SK-N-SH (cell line): ENCODE data around the gene ZNF211. TPM values are rescaled to one million over a fixed set of nuclear protein-coding genes. Genes with fewer than 3 reads are reported as not detected.

Experiments used
- CTCF ChIA-PET: fragments of 300-600, 350-600 bp; formaldehyde crosslinking; extraction: SDS; loops from one replicate; lab custom pipeline; 2021; lab: Yijun Ruan, JAX
- POLR2A ChIA-PET: fragments of 350-600 bp; sonication (Branson Sonifier 250); formaldehyde crosslinking; extraction: SDS; loops from one replicate; lab custom pipeline; 2020; ENCODE audit warnings: antibody characterized with exemption, inconsistent platforms; lab: Yijun Ruan, JAX
- DNase-seq: peaks from one replicate; pipeline ENCODE4 v3.0.0; 2012
- H2AFZ ChIP-seq: fragments of 200-600 bp; sonication (generic); 2 replicates; pipeline ENCODE4 v1.8.1; 2016; ENCODE audit warnings: antibody characterized with exemption, mild to moderate bottlenecking, low read depth
- H3F3A ChIP-seq: fragments of 200-600 bp; sonication (generic); replicated peaks from 2 replicates; pipeline ENCODE3; 2016; ENCODE audit warnings: antibody characterized with exemption, mild to moderate bottlenecking; ENCODE audit not compliant: insufficient read depth
- H3K27ac ChIP-seq, 2 experiments: fragments of 200-500 bp in 1 of 2; fragments of 200-600 bp in 1 of 2; sonication (Bioruptor generic) in 1 of 2; sonication (generic), shearing (Covaris generic) in 1 of 2; 2 replicates each; pipeline versions ENCODE4 v1.5.1 to v1.6.1; 2014 to 2016; ENCODE audit warnings: low read depth in 2 of 2, inconsistent platforms in 1 of 2, low read length in 1 of 2, mild to moderate bottlenecking in 1 of 2, mixed read lengths in 1 of 2
- H3K27me3 ChIP-seq: fragments of 200-600 bp; sonication (generic), shearing (Covaris generic); 2 replicates; pipeline ENCODE4 v1.6.1; 2016; ENCODE audit warnings: mixed run types; ENCODE audit not compliant: insufficient read depth
- H3K36me3 ChIP-seq, 2 experiments: fragments of 200-500 bp in 1 of 2; fragments of 200-600 bp in 1 of 2; sonication (Bioruptor generic) in 1 of 2; sonication (generic) in 1 of 2; replicated peaks in 1 of 2; 2 replicates each; pipeline versions ENCODE3 to v1.5.1; 2014 to 2016; ENCODE audit warnings: low read length in 1 of 2, mild to moderate bottlenecking in 1 of 2; ENCODE audit not compliant: insufficient read depth in 2 of 2, control insufficient read depth in 1 of 2
- H3K4me1 ChIP-seq, 2 experiments: fragments of 200-500 bp in 1 of 2; fragments of 200-600 bp in 1 of 2; sonication (Bioruptor generic) in 1 of 2; sonication (generic), shearing (Covaris generic) in 1 of 2; 2 replicates each; pipeline versions ENCODE4 v1.5.1 to v1.6.1; 2014 to 2016; ENCODE audit warnings: low read depth in 1 of 2, low read length in 1 of 2, mixed run types in 1 of 2; ENCODE audit not compliant: insufficient read depth in 2 of 2, control insufficient read depth in 1 of 2
- H3K4me2 ChIP-seq: fragments of 200-600 bp; sonication (generic), shearing (Covaris generic); 2 replicates; pipeline ENCODE4 v1.6.1; 2017; ENCODE audit warnings: mixed run types
- H3K4me3 ChIP-seq, 2 experiments: fragments of 200-500 bp in 1 of 2; fragments of 200-600 bp in 1 of 2; sonication (Bioruptor generic) in 1 of 2; sonication (generic), shearing (Covaris generic) in 1 of 2; 2 replicates each; pipeline versions ENCODE4 v1.5.1 to v1.8.1; 2014 to 2016; ENCODE audit warnings: low read depth in 2 of 2, inconsistent platforms in 1 of 2, low read length in 1 of 2, mild to moderate bottlenecking in 1 of 2, mixed read lengths in 1 of 2, moderate library complexity in 1 of 2
- H3K79me2 ChIP-seq: fragments of 200-600 bp; sonication (generic); 2 replicates; pipeline ENCODE4 v1.8.1; 2017; ENCODE audit warnings: mild to moderate bottlenecking; ENCODE audit not compliant: insufficient read depth
- H3K9ac ChIP-seq: fragments of 200-600 bp; sonication (generic); 2 replicates; pipeline ENCODE4 v1.6.1; 2017; ENCODE audit warnings: mixed run types
- H3K9me2 ChIP-seq: fragments of 200-600 bp; sonication (generic); 2 replicates; pipeline ENCODE4 v1.6.1; 2017; ENCODE audit warnings: mixed run types
- H3K9me3 ChIP-seq: fragments of 200-600 bp; sonication (generic); 2 replicates; pipeline ENCODE4 v1.6.1; 2017; ENCODE audit warnings: mixed run types, mild to moderate bottlenecking, moderate library complexity
- H4K20me1 ChIP-seq: fragments of 200-600 bp; sonication (generic); 2 replicates; pipeline ENCODE4 v1.6.1; 2017; ENCODE audit warnings: mild to moderate bottlenecking, mixed run types; ENCODE audit not compliant: insufficient read depth
- CHD2 ChIP-seq: fragments of 150-350 bp; IDR thresholded peaks from 2 replicates; pipeline ENCODE4 v1.6.1; 2018; ENCODE audit warnings: low read length; ENCODE audit not compliant: partially characterized antibody
- CTCF ChIP-seq: fragments of 200-600 bp; sonication (generic); IDR thresholded peaks from 2 replicates; pipeline ENCODE4 v1.6.1; 2017; ENCODE audit warnings: antibody characterized with exemption, mild to moderate bottlenecking, moderate library complexity
- ELF1 ChIP-seq: IDR thresholded peaks from 2 replicates; pipeline ENCODE4 v1.4.0; 2012
- FOXJ3 ChIP-seq: sonication (generic); formaldehyde crosslinking; IDR thresholded peaks from 2 replicates; pipeline ENCODE4 v1.5.1; 2020; ENCODE audit warnings: mild to moderate bottlenecking, missing genetic modification reagents
- FOXM1 ChIP-seq: IDR thresholded peaks from 2 replicates; pipeline ENCODE4 v1.4.0; 2012; ENCODE audit warnings: low read depth, mild to moderate bottlenecking
- GABPA ChIP-seq: IDR thresholded peaks from 2 replicates; pipeline ENCODE4 v1.4.0; 2012; ENCODE audit warnings: low read depth, mild to moderate bottlenecking
- GATA2 ChIP-seq: sonication (generic); formaldehyde crosslinking; IDR thresholded peaks from 2 replicates; pipeline ENCODE4 v1.5.0; 2020; ENCODE audit warnings: mild to moderate bottlenecking, missing genetic modification reagents
- IRF3 ChIP-seq: fragments of 150-350 bp; IDR thresholded peaks from 2 replicates; pipeline ENCODE4 v1.6.1; 2016; ENCODE audit warnings: mild to moderate bottlenecking, low read depth, low read length
- JUND ChIP-seq: IDR thresholded peaks from 2 replicates; pipeline ENCODE4 v1.4.0; 2012
- MEF2A ChIP-seq: IDR thresholded peaks from 2 replicates; pipeline ENCODE4 v1.4.0; 2012; ENCODE audit warnings: low read depth, borderline replicate concordance
- MXI1 ChIP-seq: IDR thresholded peaks from 2 replicates; pipeline ENCODE4 v1.6.1; 2012; ENCODE audit warnings: mild to moderate bottlenecking, low read depth, low read length, improper control_type of control experiment
- NFIC ChIP-seq: IDR thresholded peaks from 2 replicates; pipeline ENCODE4 v1.4.0; 2012; ENCODE audit warnings: borderline replicate concordance
- POLR2AphosphoS5 ChIP-seq: IDR thresholded peaks from 2 replicates; pipeline ENCODE4 v1.6.1; 2012; ENCODE audit warnings: low read depth, low read length
- RAD21 ChIP-seq: IDR thresholded peaks from 2 replicates; pipeline ENCODE4 v1.6.1; 2012; ENCODE audit warnings: mild to moderate bottlenecking, low read length
- RCOR1 ChIP-seq: fragments of 150-350 bp; IDR thresholded peaks from 2 replicates; pipeline ENCODE4 v1.6.1; 2017; ENCODE audit warnings: antibody characterized with exemption, low read length
- REST ChIP-seq: IDR thresholded peaks from 2 replicates; pipeline ENCODE4 v1.6.1; 2012; ENCODE audit warnings: mild to moderate bottlenecking, low read depth, low read length, moderate library complexity
- RFX5 ChIP-seq: IDR thresholded peaks from 2 replicates; pipeline ENCODE4 v1.6.1; 2012; ENCODE audit warnings: mild to moderate bottlenecking, improper control_type of control experiment, low read length
- RXRA ChIP-seq: IDR thresholded peaks from 2 replicates; pipeline ENCODE4 v1.4.0; 2012; ENCODE audit warnings: low read depth, mild to moderate bottlenecking, borderline replicate concordance
- SIN3A ChIP-seq: IDR thresholded peaks from 2 replicates; pipeline ENCODE4 v1.6.1; 2012; ENCODE audit warnings: low read depth, mild to moderate bottlenecking, low read length, moderate library complexity, borderline replicate concordance
- SMC3 ChIP-seq: IDR thresholded peaks from 2 replicates; pipeline ENCODE4 v1.6.1; 2012; ENCODE audit warnings: low read depth, low read length, improper control_type of control experiment
- YY1 ChIP-seq: IDR thresholded peaks from 2 replicates; pipeline ENCODE4 v1.4.0; 2012; ENCODE audit warnings: low read depth, mild to moderate bottlenecking
- ZBTB33 ChIP-seq: IDR thresholded peaks from 2 replicates; pipeline ENCODE4 v1.4.0; 2012; ENCODE audit warnings: low read depth, borderline replicate concordance
- WGBS: methylation state at CpG from one replicate; pipeline ENCODE4 v1.1.6; 2017; ENCODE audit warnings: low lambda C conversion rate; 5-methylcytosine and 5-hydroxymethylcytosine counted together
- polyA plus RNA-seq, 3 experiments: library from polyadenylated mRNA; depleted of rRNA; stranded (reverse); fragments of >200 nt; gene quantifications; 2 replicates each; pipeline ENCODE4 v1.2.3, GENCODE V29; 2012
- TF ChIP-seq, protein P1 (sequence below): IDR thresholded peaks from 2 replicates; pipeline ENCODE4 v1.4.0; 2012; ENCODE audit warnings: low read depth

Gene ZNF211
- polyA plus RNA-seq, 1 of the 3 experiments (the other 2 are of a cell fraction), result 8.6 TPM

GRCh38 chr19:57613941-57614743 is 18.8 kb upstream of the ZNF211 start, which contains the start of gene ZNF134:
ZNF134 (plus strand) TSS chr19:57614242; CDS start chr19:57619469, 5,227 bp downstream.
- H3K9me2 ChIP-seq, result no peaks in the 10 kb centered on the region
- no peaks in the 10 kb centered on the region for H4K20me1 ChIP-seq
- WGBS, result 3% methylated on average over 9 of the region's 64 CpGs
- POLR2A ChIA-PET, result interaction anchor here (0.7 to 1.5 kb wide), 6 partner anchors 14 to 132 kb away, joined by 3 to 6 read pairs (median 4); partner anchors contain the start of genes ZIK1, ZNF211, ZNF530 and ZNF551
- H3F3A ChIP-seq, result no peaks in the 10 kb centered on the region
- H3K9ac ChIP-seq, result peak within 1 kb of the TSS; percentile 80
- no peaks in the 10 kb centered on the region for H3K27me3 ChIP-seq
- peaks cover 26 to 43% of the 10 kb centered on the region in 2 experiments for H3K36me3 ChIP-seq
- no peaks in the 10 kb centered on the region; a peak in 1 of 4 replicates for H3K4me1 ChIP-seq
- H3K27ac ChIP-seq, result peak within 1 kb of the TSS; percentile 42 to 72; a peak in 2 of 4 replicates
- H3K4me3 ChIP-seq, result peak within 1 kb of the TSS; percentile 99 to 100
- H3K79me2 ChIP-seq, result peaks cover 51% of the 10 kb centered on the region
- peak; percentile 93 for DNase-seq
- H2AFZ ChIP-seq, result peak within 1 kb of the TSS; percentile 83
- H3K4me2 ChIP-seq, result peak within 1 kb of the TSS; percentile 84
- peaks cover 10% of the 10 kb centered on the region for H3K9me3 ChIP-seq
- CTCF ChIA-PET, result interaction anchor here (1.0 kb wide), 1 partner anchor 22 kb away, joined by 3 read pairs; no protein-coding TSS in a partner anchor
- TF ChIP-seq, protein P1, sequence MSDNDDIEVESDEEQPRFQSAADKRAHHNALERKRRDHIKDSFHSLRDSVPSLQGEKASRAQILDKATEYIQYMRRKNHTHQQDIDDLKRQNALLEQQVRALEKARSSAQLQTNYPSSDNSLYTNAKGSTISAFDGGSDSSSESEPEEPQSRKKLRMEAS, result peak; percentile 63
- no peak for TF ChIP-seq RCOR1
- no peak for TF ChIP-seq FOXM1
- 0 out of 2 replicates have a peak, but pooled peaks have one; percentile 23 for TF ChIP-seq SIN3A
- no peak for TF ChIP-seq GATA2
- no peak for TF ChIP-seq ZBTB33
- peak; percentile 81 for TF ChIP-seq CHD2
- TF ChIP-seq RAD21, result no peak
- TF ChIP-seq MEF2A, result no peak
- no peak for TF ChIP-seq SMC3
- no peak for TF ChIP-seq IRF3
- TF ChIP-seq POLR2AphosphoS5, result peak; percentile 92
- no peak for TF ChIP-seq REST
- peak; percentile 93 for TF ChIP-seq GABPA
- TF ChIP-seq YY1, result peak; percentile 90
- TF ChIP-seq JUND, result no peak
- 0 out of 2 replicates have a peak, but pooled peaks have one; percentile 49 for TF ChIP-seq MXI1
- peak; percentile 33; the same call in 1 of the 2 replicates for TF ChIP-seq CTCF
- no peak for TF ChIP-seq RXRA
- peak; percentile 23; the same call in 1 of the 2 replicates for TF ChIP-seq NFIC
- TF ChIP-seq ELF1, result peak; percentile 58
- no peak for TF ChIP-seq RFX5
- TF ChIP-seq FOXJ3, result peak; percentile 32; the same call in 1 of the 2 replicates
